Glutamatergic neuron (in vitro differentiated cells): Measurements from ENCODE around the gene SLIT3. TPM values are rescaled to one million over a fixed set of nuclear protein-coding genes. Genes with fewer than 3 reads are reported as not detected.

ENCODE experiments used
- DNase-seq: peaks from one replicate; pipeline ENCODE4 v3.0.0; 2022
- H3K27ac Mint-ChIP-seq: one replicate; pipeline ENCODE4 v1.8.0; 2020; ENCODE audit warnings: mild to moderate bottlenecking, mixed read lengths, inconsistent platforms; ENCODE audit not compliant: unreplicated experiment
- H3K27me3 Mint-ChIP-seq: one replicate; pipeline ENCODE4 v1.8.0; 2020; ENCODE audit warnings: mild to moderate bottlenecking, moderate library complexity, mixed read lengths, inconsistent platforms; ENCODE audit not compliant: unreplicated experiment
- H3K36me3 Mint-ChIP-seq: one replicate; pipeline ENCODE4 v1.8.0; 2020; ENCODE audit warnings: mild to moderate bottlenecking, mixed read lengths, inconsistent platforms; ENCODE audit not compliant: unreplicated experiment
- H3K4me1 Mint-ChIP-seq: one replicate; pipeline ENCODE4 v1.8.0; 2020; ENCODE audit warnings: mild to moderate bottlenecking, low read depth, mixed read lengths, inconsistent platforms; ENCODE audit not compliant: unreplicated experiment
- H3K4me3 Mint-ChIP-seq: one replicate; pipeline ENCODE4 v1.8.0; 2020; ENCODE audit warnings: mild to moderate bottlenecking, mixed read lengths, inconsistent platforms; ENCODE audit not compliant: unreplicated experiment
- H3K9me3 Mint-ChIP-seq: one replicate; pipeline ENCODE4 v1.8.0; 2020; ENCODE audit warnings: mild to moderate bottlenecking, moderate library complexity, mixed read lengths, inconsistent platforms; ENCODE audit not compliant: unreplicated experiment
- CTCF ChIP-seq: fragments of 200-600 bp; sonication (generic); IDR thresholded peaks from one replicate; pipeline ENCODE4 v1.5.0; 2021; ENCODE audit not compliant: partially characterized antibody, unreplicated experiment
- total RNA-seq: library from RNA; stranded (reverse); fragmentation: NEBNext Ultra II Directional; extraction: Animal tissue kit (Norgen Biotek cat#: 25700); gene quantifications from one replicate; pipeline ENCODE4 v1.2.1, GENCODE V29; 2021; ENCODE audit not compliant: unreplicated experiment

Gene SLIT3
- total RNA-seq, 1 donor from 2014 or later = 11.5 TPM

- Mint-ChIP-seq H3K36me3 (no peaks in the 10 kb centered on the region), H3K4me1 (no peaks in the 10 kb centered on the region), H3K27ac (no peak overlapping the region), H3K27me3 (peaks cover 3% of the 10 kb centered on the region), H3K9me3 (no peaks in the 10 kb centered on the region), H3K4me3 (no peak overlapping the region)
- no peak for DNase-seq
- TF ChIP-seq CTCF = no peak
Observed at GRCh38 chr5:169176709-169177694, 123.9 kb downstream of the SLIT3 start.

GRCh38 chr5:169175733-169176132 lies 125.2 kb downstream of the SLIT3 start:
- TF ChIP-seq CTCF = no peak
- Mint-ChIP-seq H3K9me3 (no peaks in the 10 kb centered on the region), H3K27me3 (peaks cover 3% of the 10 kb centered on the region), H3K4me1 (peaks cover 2% of the 10 kb centered on the region), H3K27ac (no peak overlapping the region), H3K36me3 (no peaks in the 10 kb centered on the region), H3K4me3 (no peak overlapping the region)
- DNase-seq = no peak

GRCh38 chr5:169174923-169175322 lies 126.0 kb downstream of the SLIT3 start:
- TF ChIP-seq CTCF = no peak
- Mint-ChIP-seq H3K9me3 (no peaks in the 10 kb centered on the region), H3K27ac (no peak overlapping the region), H3K36me3 (no peaks in the 10 kb centered on the region), H3K27me3 (peaks cover 3% of the 10 kb centered on the region), H3K4me3 (no peak overlapping the region), H3K4me1 (peaks cover 2% of the 10 kb centered on the region)
- no peak for DNase-seq

GRCh38 chr5:169173372-169173771 lies 127.6 kb downstream of the SLIT3 start:
- no peak for DNase-seq
- no peak for TF ChIP-seq CTCF
- Mint-ChIP-seq H3K36me3 (no peaks in the 10 kb centered on the region), H3K4me1 (peaks cover 2% of the 10 kb centered on the region), H3K4me3 (no peak overlapping the region), H3K9me3 (no peaks in the 10 kb centered on the region), H3K27ac (no peak overlapping the region), H3K27me3 (peaks cover 3% of the 10 kb centered on the region)

GRCh38 chr5:169171515-169171914 lies 129.4 kb downstream of the SLIT3 start:
- no peak overlapping the region for H3K4me3 Mint-ChIP-seq
- no peaks in the 10 kb centered on the region for H3K9me3 Mint-ChIP-seq
- peaks cover 2% of the 10 kb centered on the region for H3K4me1 Mint-ChIP-seq
- no peak overlapping the region for H3K27ac Mint-ChIP-seq
- DNase-seq = no peak
- H3K36me3 Mint-ChIP-seq = no peaks in the 10 kb centered on the region
- H3K27me3 Mint-ChIP-seq = peaks cover 3% of the 10 kb centered on the region
- no peak for TF ChIP-seq CTCF
